GM21381 (cell line): ENCODE data around the gene ITCH.

Source experiments
- ATAC-seq: cut with Tn5 transposase; IDR thresholded peaks from one replicate; pipeline ENCODE4 v1.9.1; 2021; ENCODE audit warnings: mild to moderate bottlenecking, moderate library complexity; ENCODE audit not compliant: unreplicated experiment

The ITCH gene

GRCh38 chr20:34526466-34526865 lies 163.4 kb downstream of the ITCH start:
- no peak for ATAC-seq

- ATAC-seq: no peak
Measured at GRCh38 chr20:34527016-34527415, 163.9 kb downstream of the ITCH start.

GRCh38 chr20:34528921-34529297 lies 165.8 kb downstream of the ITCH start:
- ATAC-seq: no peak

DNA sequence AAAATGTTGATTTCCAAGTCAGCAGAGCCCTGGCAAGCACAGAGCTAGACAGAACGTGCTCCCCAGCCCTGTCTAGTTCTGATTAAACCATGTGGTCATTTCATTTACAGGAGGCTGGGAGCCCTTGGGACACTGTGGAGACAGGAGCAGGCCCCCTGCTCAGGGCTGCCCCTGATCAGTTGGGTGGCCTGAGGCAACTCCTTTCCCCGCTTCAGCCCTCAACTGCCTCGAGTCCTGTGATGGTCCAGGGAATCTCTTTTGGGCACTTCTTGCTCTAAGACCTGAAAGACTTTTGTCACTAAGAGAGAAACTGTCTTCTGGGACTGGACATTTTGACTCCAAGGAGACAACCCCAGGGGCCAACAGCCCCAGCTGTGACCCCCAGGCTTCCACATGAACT lies 166.7 kb downstream of the ITCH start:
- no peak for ATAC-seq

DNA sequence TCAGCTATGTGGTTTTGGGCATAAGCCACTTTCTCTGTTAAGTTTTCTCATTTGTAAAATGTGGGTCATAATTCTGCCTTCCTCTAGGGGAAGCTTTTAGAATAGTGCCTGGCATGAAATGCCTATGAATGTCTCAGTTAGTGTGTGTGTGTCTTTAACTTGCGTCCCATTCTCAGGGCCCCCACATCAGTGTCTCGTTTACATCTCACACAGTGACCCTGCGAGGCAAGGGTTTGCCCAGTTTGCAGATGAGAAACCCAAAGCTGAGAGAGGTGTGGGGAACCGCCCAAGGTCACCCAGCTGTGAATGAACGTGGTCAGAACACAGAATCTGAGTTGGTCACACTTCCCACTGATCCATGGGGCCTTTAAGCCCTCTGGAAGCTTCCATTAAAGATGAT lies 167.3 kb downstream of the ITCH start:
- ATAC-seq: no peak

DNA sequence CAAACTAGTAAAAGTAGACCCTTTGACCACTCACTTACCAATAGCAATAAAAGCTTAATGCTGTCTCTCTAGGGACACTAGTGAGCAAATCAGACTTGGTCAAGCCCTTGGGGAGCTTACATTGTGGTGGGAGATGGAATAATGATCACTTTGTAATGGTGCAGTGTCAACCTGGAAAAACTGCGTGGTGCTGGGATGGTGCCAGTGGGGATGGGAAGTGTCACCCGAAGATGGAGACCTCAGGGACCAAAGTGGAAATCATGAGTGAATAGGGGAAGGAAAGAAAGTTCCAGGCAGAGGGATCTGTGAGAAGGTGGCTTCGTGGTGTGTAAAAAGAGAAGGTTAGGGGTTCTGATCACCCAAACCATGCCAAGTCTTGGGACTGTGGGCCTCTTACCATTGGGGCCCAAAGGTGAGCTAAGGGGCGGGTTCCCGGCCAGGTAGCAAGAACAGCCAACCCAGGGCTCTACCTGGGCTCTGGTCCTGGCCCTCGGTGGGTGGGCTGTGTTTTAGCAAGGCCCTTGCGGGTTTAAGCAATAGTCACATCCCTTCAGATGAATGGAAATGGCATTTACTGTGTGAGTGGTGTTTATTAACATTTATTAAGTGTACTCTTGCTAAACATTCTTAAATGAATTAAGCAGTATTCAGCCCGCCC lies 168.7 kb downstream of the ITCH start:
- no peak for ATAC-seq

DNA sequence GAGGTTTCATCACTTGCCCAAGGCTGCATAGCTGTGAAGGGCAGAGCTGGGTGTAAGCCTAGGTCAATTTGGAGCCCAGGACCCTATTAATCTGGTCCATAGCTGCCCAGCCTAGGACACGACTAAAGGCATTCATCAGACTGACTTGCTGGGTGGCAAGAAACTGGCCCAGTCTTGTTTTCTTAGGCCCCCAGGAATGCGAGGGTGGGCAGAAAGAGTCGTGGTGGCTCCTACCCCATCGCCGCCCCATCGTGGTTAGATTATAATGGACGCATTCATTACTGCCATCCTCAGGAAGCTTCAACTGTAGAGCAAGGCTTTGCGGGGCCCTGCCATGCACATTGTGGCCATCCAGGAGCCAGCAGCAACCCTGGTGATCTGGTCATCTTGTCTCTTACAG lies 169.2 kb downstream of the ITCH start:
- ATAC-seq: no peak

DNA sequence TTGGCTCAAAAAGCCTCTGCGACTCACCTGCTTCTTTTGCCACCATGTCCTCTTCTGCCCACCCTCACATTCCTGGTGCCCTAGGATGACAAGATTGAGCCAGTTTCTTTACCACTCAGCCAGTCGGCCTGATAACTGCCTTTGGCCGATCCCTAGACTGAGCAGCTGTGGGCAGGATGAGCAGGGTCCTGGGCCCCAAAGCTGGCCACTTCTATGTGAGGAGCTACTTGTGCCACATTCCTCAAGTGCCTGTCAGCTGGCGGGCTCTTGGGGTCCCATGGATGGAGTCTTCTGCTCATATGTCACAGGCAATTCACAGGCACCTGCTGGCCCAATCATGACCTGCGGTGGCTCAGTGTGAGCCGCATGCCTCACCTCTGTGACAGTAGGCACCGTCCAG lies 169.7 kb downstream of the ITCH start:
- no peak for ATAC-seq

- ATAC-seq: no peak
Measured at GRCh38 chr20:34534391-34535165, 171.5 kb downstream of the ITCH start.

DNA sequence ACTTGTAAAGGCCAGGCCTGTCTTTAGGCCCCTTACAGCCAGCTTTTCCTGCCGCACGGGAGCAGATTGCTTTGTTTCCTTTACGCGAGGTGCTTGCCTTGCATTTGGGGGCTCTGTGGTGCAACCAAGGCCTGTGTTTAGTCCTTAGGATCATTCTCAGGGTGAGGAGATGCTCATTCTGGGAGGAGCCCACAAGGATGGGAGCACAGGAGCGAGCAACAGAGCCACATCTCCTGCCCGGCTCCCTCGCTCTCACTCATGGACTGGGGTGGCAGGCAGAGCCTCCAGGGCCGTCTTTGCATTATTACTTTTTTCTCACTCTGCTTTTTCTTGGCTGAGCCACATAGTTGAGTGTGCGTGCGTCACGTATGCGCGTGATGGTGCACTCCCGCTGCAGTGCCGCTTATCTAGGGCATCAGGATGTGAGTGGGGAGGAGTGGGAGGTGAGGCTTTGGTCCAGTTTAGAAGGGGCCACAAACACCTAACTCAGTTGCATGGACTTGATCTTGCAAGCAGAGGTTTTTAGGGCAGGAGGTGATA lies 172.3 kb downstream of the ITCH start:
- no peak for ATAC-seq

DNA sequence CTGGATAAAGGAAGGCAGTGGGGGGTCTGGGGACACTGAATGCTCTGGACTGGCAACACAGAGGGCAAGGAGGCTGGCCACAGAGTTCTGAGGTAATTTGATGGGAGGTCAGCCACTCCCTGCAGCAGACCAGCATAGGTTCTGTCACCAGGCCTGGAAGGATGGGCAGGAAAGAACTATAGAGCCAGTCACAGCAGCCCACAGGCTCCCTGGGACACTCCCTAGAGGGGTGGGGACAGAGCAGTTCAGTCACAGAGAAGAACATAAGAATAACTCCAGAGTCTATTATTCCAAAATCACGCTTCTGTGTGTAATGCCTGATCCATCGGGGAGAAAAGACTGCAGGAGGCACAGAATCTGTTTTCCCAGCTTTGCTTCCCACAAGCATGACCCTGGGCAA lies 172.8 kb downstream of the ITCH start:
- no peak for ATAC-seq

- no peak for ATAC-seq
Measured at GRCh38 chr20:34536798-34537394, 173.8 kb downstream of the ITCH start.

- ATAC-seq: no peak
Measured at GRCh38 chr20:34537651-34538050, 174.6 kb downstream of the ITCH start.

- no peak for ATAC-seq
Measured at GRCh38 chr20:34538671-34539123, 175.6 kb downstream of the ITCH start.

- no peak for ATAC-seq
Measured at GRCh38 chr20:34539756-34540155, 176.7 kb downstream of the ITCH start.

DNA sequence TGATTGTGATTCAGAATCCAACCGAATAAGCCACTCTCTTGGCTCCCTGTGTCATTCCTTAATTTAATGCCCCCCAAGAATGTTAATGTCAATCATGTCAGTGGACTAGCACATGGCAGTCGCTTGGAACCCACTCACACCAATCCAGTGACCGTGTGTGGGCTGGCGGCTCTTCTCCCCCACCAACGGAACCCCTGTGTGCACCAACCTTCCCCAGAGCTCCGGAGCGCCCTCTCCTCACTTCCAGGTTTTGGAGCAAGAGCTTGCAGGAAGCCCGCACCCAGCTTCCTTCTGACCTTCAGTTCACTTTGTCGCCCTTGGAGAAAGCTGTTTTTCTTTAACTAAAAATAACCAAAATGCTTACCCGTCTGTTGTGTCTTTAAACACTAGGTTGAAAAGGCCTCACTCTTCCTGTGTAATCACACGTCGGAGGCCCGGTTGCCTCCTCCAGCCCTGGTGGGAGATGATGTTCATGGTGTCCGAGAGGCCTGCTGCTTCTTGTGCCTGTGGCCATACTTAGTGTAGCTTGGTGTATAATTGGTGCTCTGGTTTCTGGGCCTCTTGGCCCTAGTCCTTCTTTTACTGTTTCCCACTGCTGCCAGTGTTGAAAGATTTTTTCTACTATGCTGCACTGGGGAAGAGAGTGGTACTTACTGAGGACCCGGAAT lies 177.7 kb downstream of the ITCH start:
- no peak for ATAC-seq

DNA sequence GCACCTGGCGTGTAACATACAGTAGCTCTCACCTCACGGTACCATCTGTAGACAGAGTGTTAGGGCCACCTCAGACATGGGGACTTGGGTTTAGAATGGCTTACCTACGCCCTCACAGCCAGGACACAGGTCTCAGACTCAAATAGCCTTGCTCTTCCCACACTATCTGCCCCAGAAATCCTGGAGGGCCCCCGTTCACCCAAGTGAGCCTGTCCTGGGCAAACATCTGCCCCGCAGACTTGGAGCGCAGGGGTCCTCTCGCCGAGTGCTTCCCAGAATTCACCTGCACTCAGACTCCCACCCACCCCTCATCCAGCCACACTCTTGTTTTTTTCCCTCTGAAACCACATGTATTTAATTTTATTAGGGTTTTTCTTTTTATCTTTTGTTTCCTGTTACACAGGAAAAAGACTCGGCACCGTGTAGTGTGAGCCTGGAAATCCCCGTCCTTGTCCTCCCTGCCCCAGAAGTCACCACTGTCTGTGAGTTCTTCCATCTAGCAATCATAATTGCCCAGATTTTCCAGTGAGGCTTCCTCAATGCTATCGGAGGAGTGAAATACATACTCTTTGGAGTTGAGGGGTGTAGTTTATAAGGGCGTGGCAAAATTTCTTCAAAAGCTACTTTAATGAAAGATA lies 178.3 kb downstream of the ITCH start:
- no peak for ATAC-seq

- no peak for ATAC-seq
Measured at GRCh38 chr20:34541917-34542316, 178.8 kb downstream of the ITCH start.

GRCh38 chr20:34542439-34542838 lies 179.4 kb downstream of the ITCH start:
- ATAC-seq: no peak

DNA sequence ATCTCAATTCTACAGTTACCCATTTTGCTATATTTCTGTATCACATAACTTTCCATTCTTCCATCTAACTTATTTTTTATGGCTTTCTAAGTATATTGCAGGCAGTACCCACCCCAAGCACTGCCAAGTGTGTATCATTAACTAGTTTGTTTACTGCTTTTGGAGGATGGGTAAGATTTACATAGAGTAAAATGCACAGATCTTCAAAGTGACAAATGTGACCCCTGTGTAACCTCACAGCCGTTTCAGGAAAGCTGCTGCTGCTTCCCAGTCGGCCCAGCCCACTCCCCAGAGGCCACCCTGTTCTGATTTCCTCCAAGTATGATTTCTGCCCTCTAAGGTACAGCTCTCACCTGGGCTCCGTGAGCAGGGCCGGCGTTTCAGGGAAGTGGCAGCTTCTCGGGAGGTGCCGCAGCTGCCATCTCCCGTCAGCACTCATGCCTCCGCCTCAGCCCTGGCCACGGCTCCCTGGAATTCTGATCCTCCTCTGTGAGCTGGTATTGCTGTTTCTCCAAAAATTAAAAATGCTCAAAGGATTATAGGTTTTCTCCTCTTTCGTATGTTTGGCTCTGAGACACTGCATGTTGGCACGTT lies 180.5 kb downstream of the ITCH start:
- ATAC-seq: no peak
